Measurements from ENCODE around the gene TPST2.
A peak's percentile ranks its signal among the peaks of the same experiment; 100 is the strongest.

TPST2 gene

GRCh38 chr22:26476705-26477340 is 113.1 kb downstream of the TPST2 start:
- H3K4me3 ChIP-seq (replicated peaks in 1 of 2; ENCODE audit: low read depth in 2 of 2, low read length in 2 of 2): no peak overlapping the region
- DNase-seq (ENCODE audit: low read depth in 2 of 2): peak; percentile 29 to 72
- no peak for TF ChIP-seq CTCF (IDR thresholded peaks at IDR 0.05; ENCODE audit: low read depth, low read length)

GRCh38 chr22:26474682-26475081 is 115.2 kb downstream of the TPST2 start:
- TF ChIP-seq CTCF (IDR thresholded peaks at IDR 0.05; ENCODE audit: low read depth, low read length): no peak
- no peak for DNase-seq (ENCODE audit: low read depth in 2 of 2)
- H3K4me3 ChIP-seq (replicated peaks in 1 of 2; ENCODE audit: low read depth in 2 of 2, low read length in 2 of 2): no peak overlapping the region
